Upper lobe of right lung (tissue), 1 donor: Measurements from ENCODE around the gene LDHB. TPM values are rescaled to one million over a fixed set of nuclear protein-coding genes. Genes with fewer than 3 reads are reported as not detected.
A peak's percentile ranks its signal among the peaks of the same experiment; 100 is the strongest.

Source experiments
- ATAC-seq: fragments of 200-7000 bp; cut with Tn5 transposase; one replicate; pipeline ENCODE4 v1.9.1; 2020; ENCODE audit warnings: mild to moderate bottlenecking, moderate library complexity
- DNase-seq: peaks from one replicate; pipeline ENCODE4 v3.0.0-alpha.2; 2020
- H3K27ac ChIP-seq: fragments of 200-600 bp; one replicate; pipeline ENCODE4 v1.8.0; 2022
- H3K27me3 ChIP-seq: fragments of 200-600 bp; one replicate; pipeline ENCODE4 v1.8.0; 2022; ENCODE audit warnings: mild to moderate bottlenecking
- H3K36me3 ChIP-seq: fragments of 200-600 bp; one replicate; pipeline ENCODE4 v1.8.0; 2022
- H3K4me1 ChIP-seq: fragments of 200-600 bp; one replicate; pipeline ENCODE4 v1.8.0; 2022
- H3K4me3 ChIP-seq: fragments of 200-600 bp; one replicate; pipeline ENCODE4 v1.8.0; 2022; ENCODE audit warnings: mild to moderate bottlenecking
- H3K9me3 ChIP-seq: fragments of 200-600 bp; one replicate; pipeline ENCODE4 v1.8.0; 2022
- CTCF ChIP-seq: fragments of 200-600 bp; IDR thresholded peaks from one replicate; pipeline ENCODE4 v1.8.0; 2022; ENCODE audit warnings: antibody characterized with exemption
- intact Hi-C: fragments of 100-400 bp; cut with DNase I; formaldehyde crosslinking; loops from one replicate; pipeline ENCODE4 v1.11.0; 2022
- total RNA-seq: library from RNA; stranded (reverse); fragmentation: NEBNext Ultra II Directional; extraction: Animal tissue kit (Norgen Biotek cat#: 25700); gene quantifications from one replicate; pipeline ENCODE4 v1.2.1, GENCODE V29; 2021
- donor health status: DM: no; HTN: yes; CAD: no; lungs with severe emphysema.

The LDHB gene
- total RNA-seq, 1 donor from 2014 or later: 410 TPM

- peaks cover 12% of the 10 kb centered on the region for H3K4me1 ChIP-seq
- no peak for DNase-seq
- intact Hi-C loops: no loop called here
- no peak overlapping the region for H3K4me3 ChIP-seq
- TF ChIP-seq CTCF: no peak
- no peaks in the 10 kb centered on the region for H3K9me3 ChIP-seq
- no peaks in the 10 kb centered on the region for H3K27me3 ChIP-seq
- no peaks in the 10 kb centered on the region for H3K36me3 ChIP-seq
- no peak overlapping the region for H3K27ac ChIP-seq
- no peak for ATAC-seq
Observed at GRCh38 chr12:21614506-21614905, 43.1 kb downstream of the LDHB start.

GRCh38 chr12:21613931-21614330 lies 43.7 kb downstream of the LDHB start:
- ATAC-seq: no peak
- no peaks in the 10 kb centered on the region for H3K36me3 ChIP-seq
- H3K27me3 ChIP-seq: no peaks in the 10 kb centered on the region
- intact Hi-C loops: no loop called here
- peak; percentile 22 for TF ChIP-seq CTCF
- no peak overlapping the region for H3K4me3 ChIP-seq
- DNase-seq: no peak
- H3K9me3 ChIP-seq: no peaks in the 10 kb centered on the region
- H3K4me1 ChIP-seq: peaks cover 12% of the 10 kb centered on the region
- H3K27ac ChIP-seq: no peak overlapping the region

- Histone ChIP-seq H3K9me3 (no peaks in the 10 kb centered on the region), H3K4me3 (no peak overlapping the region), H3K27ac (no peak overlapping the region), H3K36me3 (no peaks in the 10 kb centered on the region), H3K4me1 (no peaks in the 10 kb centered on the region), H3K27me3 (no peaks in the 10 kb centered on the region)
- intact Hi-C loops: no loop called here
- no peak for TF ChIP-seq CTCF
- no peak for DNase-seq
- no peak for ATAC-seq
Observed at GRCh38 chr12:21608196-21608595, 49.4 kb downstream of the LDHB start.

- ATAC-seq: peak; percentile 57
- Histone ChIP-seq H3K4me1 (no peaks in the 10 kb centered on the region), H3K9me3 (no peaks in the 10 kb centered on the region), H3K27ac (no peak overlapping the region), H3K4me3 (no peak overlapping the region), H3K27me3 (no peaks in the 10 kb centered on the region), H3K36me3 (no peaks in the 10 kb centered on the region)
- peak; percentile 51 for TF ChIP-seq CTCF
- DNase-seq: no peak
- intact Hi-C loops: no loop called here
Observed at GRCh38 chr12:21607701-21608100, 49.9 kb downstream of the LDHB start.

- no peaks in the 10 kb centered on the region for H3K27me3 ChIP-seq
- H3K36me3 ChIP-seq: no peaks in the 10 kb centered on the region
- no peaks in the 10 kb centered on the region for H3K4me1 ChIP-seq
- no peak overlapping the region for H3K27ac ChIP-seq
- no peak overlapping the region for H3K4me3 ChIP-seq
- ATAC-seq (no peak), DNase-seq (no peak)
- TF ChIP-seq CTCF: no peak
- H3K9me3 ChIP-seq: no peaks in the 10 kb centered on the region
- intact Hi-C loops: no loop called here
Observed at GRCh38 chr12:21606175-21606574, 51.5 kb downstream of the LDHB start.
